HepG2 (cell line): ENCODE results near the gene NOC3L. TPM values are rescaled to one million over a fixed set of nuclear protein-coding genes. Genes with fewer than 3 reads are reported as not detected.

Experiments
- ATAC-seq: fragments of 200-7000 bp; cut with Tn5 transposase; 3 replicates; pipeline ENCODE4 v1.9.1; 2020; ENCODE audit warnings: mild to moderate bottlenecking, moderate library complexity
- BruUV-seq: library from RNA; stranded (reverse); fragments of 400-500 nt; replicated peaks from 2 replicates; lab custom pipeline; 2021; lab: Mats Ljungman, UMichigan
- CTCF ChIA-PET: fragments of 300-600 bp; formaldehyde crosslinking; extraction: SDS; loops from one replicate; lab custom pipeline; 2021; ENCODE audit warnings: low total read pairs, inconsistent platforms, low intra/inter-chr PET ratio; lab: Yijun Ruan, JAX
- POLR2A ChIA-PET: fragments of 350-600 bp; sonication (Branson Sonifier 250); formaldehyde crosslinking; loops from one replicate; lab custom pipeline; 2020; ENCODE audit warnings: antibody characterized with exemption, inconsistent platforms; lab: Yijun Ruan, JAX
- DNase-seq: peaks from one replicate; pipeline ENCODE4 v3.0.0-alpha.2; 2015; ENCODE audit warnings: low spot score
- FAIRE-seq: peaks from 3 replicates; lab custom pipeline; 2011; peaks lifted over from hg19 to GRCh38; lab: Jason Lieb, UNC
- H2AFZ ChIP-seq: one replicate; pipeline ENCODE4 v1.6.1; 2011; ENCODE audit warnings: low read length, inconsistent platforms
- H3K27ac ChIP-seq: fragments of 300-600 bp; 3 replicates; pipeline ENCODE4 v1.8.0; 2011; ENCODE audit warnings: mixed run types, mild to moderate bottlenecking, mixed read lengths, low read length, inconsistent platforms; ENCODE audit not compliant: insufficient read depth; ENCODE audit errors: extremely low read length
- H3K27me3 ChIP-seq, 2 experiments: fragments of 200-600 bp in 1 of 2; 2 replicates in 1 of 2; 3 replicates in 1 of 2; pipeline versions ENCODE4 v1.6.0 to v1.8.0; 2011; ENCODE audit warnings: low read length in 2 of 2, mild to moderate bottlenecking in 2 of 2, moderate library complexity in 2 of 2, inconsistent platforms in 1 of 2; ENCODE audit not compliant: insufficient read depth in 2 of 2, control insufficient read depth in 1 of 2
- H3K36me3 ChIP-seq, 2 experiments: fragments of 200-600 bp in 1 of 2; replicated peaks in 1 of 2; 2 replicates in 1 of 2; 3 replicates in 1 of 2; pipeline versions ENCODE4 v1.5.1 to v1.8.0; 2011; ENCODE audit warnings: low read length in 2 of 2, inconsistent platforms in 1 of 2; ENCODE audit not compliant: insufficient read depth in 2 of 2, control insufficient read depth in 1 of 2
- H3K4me1 ChIP-seq: 2 replicates; pipeline ENCODE4 v1.5.1; 2012; ENCODE audit warnings: low read length, inconsistent platforms; ENCODE audit not compliant: insufficient read depth
- H3K4me2 ChIP-seq: 2 replicates; pipeline ENCODE4 v1.6.0; 2011; ENCODE audit warnings: low read depth, low read length, inconsistent platforms
- H3K4me3 ChIP-seq, 3 experiments: fragments of 200-600 bp in 1 of 3; sonication (generic), shearing (Covaris generic) in 1 of 3; replicated peaks in 1 of 3; 2 replicates each; pipeline ENCODE4 v1.5.1; 2011 to 2016; ENCODE audit warnings: low read length in 3 of 3, inconsistent platforms in 2 of 3, low read depth in 2 of 3, mild to moderate bottlenecking in 2 of 3, control low read depth in 1 of 3, mixed read lengths in 1 of 3; ENCODE audit not compliant: insufficient read depth in 1 of 3
- H3K79me2 ChIP-seq: one replicate; pipeline ENCODE4 v1.6.1; 2011; ENCODE audit warnings: low read length, inconsistent platforms; ENCODE audit not compliant: insufficient read depth
- H3K9ac ChIP-seq: 2 replicates; pipeline ENCODE4 v1.6.0; 2011; ENCODE audit warnings: mild to moderate bottlenecking, low read depth, low read length, inconsistent platforms; ENCODE audit not compliant: insufficient read depth
- H3K9me3 ChIP-seq: 2 replicates; pipeline ENCODE4 v1.5.1; 2012; ENCODE audit warnings: mild to moderate bottlenecking, low read length
- H4K20me1 ChIP-seq: 2 replicates; pipeline ENCODE4 v1.6.0; 2011; ENCODE audit warnings: inconsistent platforms, mild to moderate bottlenecking, low read length, moderate library complexity; ENCODE audit not compliant: insufficient read depth
- ATF7-NPFF ChIP-seq: sonication (generic); formaldehyde crosslinking; IDR thresholded peaks from 2 replicates; pipeline ENCODE4 v1.8.1; 2023; ENCODE audit warnings: mild to moderate bottlenecking, low read depth, missing genetic modification reagents, moderate library complexity
- KAT8 ChIP-seq: IDR thresholded peaks from 2 replicates; pipeline ENCODE4 v1.6.1; 2016; ENCODE audit warnings: missing genetic modification reagents, missing compliant biosample characterization
- KDM5A ChIP-seq: fragments of 200-600 bp; sonication (generic); IDR thresholded peaks from 2 replicates; pipeline ENCODE4 v1.7.0; 2018; ENCODE audit warnings: antibody characterized with exemption, mild to moderate bottlenecking, low read length, borderline replicate concordance
- MAFF ChIP-seq: IDR thresholded peaks from 2 replicates; pipeline ENCODE4 v1.6.1; 2011; ENCODE audit warnings: low read depth, low read length, improper control_type of control experiment
- NCOA5 ChIP-seq: sonication (generic); formaldehyde crosslinking; IDR thresholded peaks from 2 replicates; pipeline ENCODE4 v1.4.0; 2020; ENCODE audit warnings: missing genetic modification reagents
- REPIN1 ChIP-seq: sonication (generic); formaldehyde crosslinking; IDR thresholded peaks from 2 replicates; pipeline ENCODE4 v1.8.0; 2022; ENCODE audit warnings: missing genetic modification reagents, low read depth, mild to moderate bottlenecking, borderline replicate concordance
- SNAPC2 ChIP-seq: sonication (generic); formaldehyde crosslinking; IDR thresholded peaks from 2 replicates; pipeline ENCODE4 v1.8.1; 2022; ENCODE audit warnings: mild to moderate bottlenecking, missing genetic modification reagents
- STAT5B ChIP-seq: sonication (generic); formaldehyde crosslinking; IDR thresholded peaks from 2 replicates; pipeline ENCODE4 v1.4.0; 2020; ENCODE audit warnings: missing genetic modification reagents
- ZBTB20 ChIP-seq: sonication (generic); formaldehyde crosslinking; IDR thresholded peaks from 2 replicates; pipeline ENCODE4 v1.8.1; 2023; ENCODE audit warnings: missing genetic modification reagents, low read depth, mild to moderate bottlenecking, borderline replicate concordance
- ZNF138 ChIP-seq: sonication (generic); formaldehyde crosslinking; IDR thresholded peaks from 2 replicates; pipeline ENCODE4 v1.5.0; 2020; ENCODE audit warnings: mild to moderate bottlenecking, low read depth, missing genetic modification reagents
- ZNF652 ChIP-seq: IDR thresholded peaks from 2 replicates; pipeline ENCODE4 v1.6.1; 2016; ENCODE audit warnings: low read depth, borderline replicate concordance
- ZNF746 ChIP-seq: sonication (generic); formaldehyde crosslinking; IDR thresholded peaks from 2 replicates; pipeline ENCODE4 v1.8.0; 2022; ENCODE audit warnings: mild to moderate bottlenecking, missing genetic modification reagents
- ZNF772 ChIP-seq: sonication (generic); formaldehyde crosslinking; IDR thresholded peaks from 2 replicates; pipeline ENCODE4 v1.5.0; 2020; ENCODE audit warnings: mild to moderate bottlenecking, missing genetic modification reagents
- WGBS: methylation state at CpG from one replicate; pipeline ENCODE4 v1.1.6; 2017; ENCODE audit warnings: low lambda C conversion rate; 5-methylcytosine and 5-hydroxymethylcytosine counted together
- in situ Hi-C: cut with HindIII; loops from 2 replicates; pipeline ENCODE4 v1.10.0; 2017; ENCODE audit warnings: low pct_unique_long_range_greater_than_20kb; ENCODE audit not compliant: extremely low pct_ligation_motif_present
- intact Hi-C: fragments of 100-400 bp; cut with micrococcal nuclease; formaldehyde crosslinking; loops from one replicate; pipeline ENCODE4 v1.10.0; 2022; ENCODE audit not compliant: unreplicated experiment
- polyA plus RNA-seq, 8 experiments: library from polyadenylated mRNA; depleted of rRNA in 3 of 8; stranded (reverse) in 7 of 8; unstranded in 1 of 8; fragments of >200 nt; fragmentation: Illumina TruSeq in 4 of 8; extraction: Trizol in 4 of 8; gene quantifications; 2 replicates each; pipeline versions ENCODE4 v1.2.1 to v1.2.3, GENCODE V29; 2011 to 2016; ENCODE audit warnings: low read depth in 4 of 8, missing spikeins in 1 of 8, mixed read lengths in 1 of 8; ENCODE audit not compliant: insufficient read depth in 1 of 8
- total RNA-seq, 5 experiments: library from RNA; depleted of rRNA; stranded (reverse); fragments of >200 nt; fragmentation: Illumina TruSeq; extraction: Trizol; gene quantifications; 2 replicates each; pipeline ENCODE4 v1.2.3, GENCODE V29; 2016; ENCODE audit warnings: low read depth in 1 of 5
- TF ChIP-seq, protein P1 (sequence below): sonication (generic); formaldehyde crosslinking; IDR thresholded peaks from 2 replicates; pipeline ENCODE4 v1.9.0; 2021; ENCODE audit warnings: missing genetic modification reagents, mild to moderate bottlenecking, borderline replicate concordance
- TF ChIP-seq, protein P2 (sequence below), 2 experiments: sonication (generic) in 1 of 2; formaldehyde crosslinking in 1 of 2; IDR thresholded peaks; 2 replicates each; pipeline versions ENCODE4 v1.4.0 to v1.6.1; 2018 to 2020; ENCODE audit warnings: missing genetic modification reagents in 2 of 2, borderline replicate concordance in 1 of 2, low read depth in 1 of 2, mild to moderate bottlenecking in 1 of 2, missing biosample characterization in 1 of 2
- TF ChIP-seq, protein P3 (sequence below): sonication (generic); formaldehyde crosslinking; IDR thresholded peaks from 2 replicates; pipeline ENCODE4 v1.5.1; 2020; ENCODE audit warnings: missing genetic modification reagents, mild to moderate bottlenecking, borderline replicate concordance

The NOC3L gene
- total and polyA plus RNA-seq, 2 of the 13 experiments (the other 11 are each of a cell fraction or from before 2014, with no cell fraction given), result 7.8 to 36.6 TPM

DNA sequence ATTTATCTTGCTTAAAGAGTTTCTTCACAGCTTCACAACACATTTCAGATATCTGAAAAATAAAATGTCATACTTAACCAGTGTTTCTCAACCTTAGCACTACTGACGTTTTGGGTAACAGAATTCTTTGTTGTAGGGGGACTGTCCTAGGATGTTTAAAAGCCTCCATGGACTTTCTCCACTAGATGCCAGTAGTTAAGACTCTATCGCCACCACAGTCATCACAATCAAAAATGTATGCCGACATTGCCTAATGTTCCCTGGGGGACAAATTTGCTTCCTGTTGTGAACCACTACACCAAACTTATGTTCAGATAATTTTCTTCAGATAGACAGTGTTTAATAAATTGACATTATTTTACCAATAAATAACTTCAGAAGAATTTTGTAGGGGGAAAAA lies 13.4 kb downstream of the NOC3L start:
- BruUV-seq, result no TSS peak
- CTCF ChIA-PET, result no interaction called here

DNA sequence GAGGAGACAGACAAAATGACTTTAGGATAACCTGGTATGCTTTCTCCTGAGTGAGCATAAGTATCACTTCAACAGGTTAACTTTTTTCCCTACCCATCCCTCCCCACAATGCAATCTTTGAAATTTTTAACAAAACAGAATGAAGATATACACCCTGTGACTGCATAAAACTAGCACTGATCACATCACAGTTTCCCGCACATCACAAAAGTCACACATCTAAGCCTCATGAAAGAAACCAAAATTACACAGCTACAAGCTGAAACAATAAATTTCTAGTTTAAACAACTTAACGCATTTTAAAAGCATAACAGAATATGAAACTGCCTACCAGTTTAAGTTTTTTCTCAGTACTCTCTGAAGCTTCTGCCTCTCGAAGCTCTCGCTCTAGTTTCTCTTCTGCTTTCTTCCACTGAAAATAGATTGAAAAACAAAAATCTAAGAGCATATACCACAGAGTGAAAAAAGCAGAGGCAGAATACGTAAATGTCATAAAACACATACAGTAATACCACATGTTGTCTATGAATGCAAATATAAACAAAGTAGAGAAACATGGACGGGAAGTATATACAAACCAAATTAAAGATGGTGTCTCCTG lies 18.1 kb downstream of the NOC3L start:
- intact Hi-C loops, result no loop called here
- no peak for ATAC-seq
- ChIA-PET POLR2A (no interaction called here), CTCF (no interaction called here)
- BruUV-seq, result no TSS peak
- Histone ChIP-seq H3K27ac (no peak overlapping the region), H3K9ac (no peak overlapping the region), H3K4me3 (no peak overlapping the region), H3K79me2 (no peaks in the 10 kb centered on the region), H2AFZ (no peak overlapping the region), H4K20me1 (no peaks in the 10 kb centered on the region), H3K9me3 (no peaks in the 10 kb centered on the region), H3K4me2 (no peak overlapping the region), H3K27me3 (no peaks in the 10 kb centered on the region), H3K36me3 (peaks cover 11 to 62% of the 10 kb centered on the region in 2 experiments), H3K4me1 (no peaks in the 10 kb centered on the region)
- WGBS, result 97% methylated on average over 6 of the region's 6 CpGs
- in situ Hi-C loops, result no loop called here
- DNase-seq, result no peak
- FAIRE-seq, result no peak
- TF ChIP-seq MAFF, result no peak
- TF ChIP-seq, protein P1, sequence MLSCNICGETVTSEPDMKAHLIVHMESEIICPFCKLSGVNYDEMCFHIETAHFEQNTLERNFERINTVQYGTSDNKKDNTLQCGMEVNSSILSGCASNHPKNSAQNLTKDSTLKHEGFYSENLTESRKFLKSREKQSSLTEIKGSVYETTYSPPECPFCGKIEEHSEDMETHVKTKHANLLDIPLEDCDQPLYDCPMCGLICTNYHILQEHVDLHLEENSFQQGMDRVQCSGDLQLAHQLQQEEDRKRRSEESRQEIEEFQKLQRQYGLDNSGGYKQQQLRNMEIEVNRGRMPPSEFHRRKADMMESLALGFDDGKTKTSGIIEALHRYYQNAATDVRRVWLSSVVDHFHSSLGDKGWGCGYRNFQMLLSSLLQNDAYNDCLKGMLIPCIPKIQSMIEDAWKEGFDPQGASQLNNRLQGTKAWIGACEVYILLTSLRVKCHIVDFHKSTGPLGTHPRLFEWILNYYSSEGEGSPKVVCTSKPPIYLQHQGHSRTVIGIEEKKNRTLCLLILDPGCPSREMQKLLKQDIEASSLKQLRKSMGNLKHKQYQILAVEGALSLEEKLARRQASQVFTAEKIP (CRISPR knock-in tag), result no peak
- no peak for TF ChIP-seq ZNF746
- TF ChIP-seq SNAPC2 (CRISPR knock-in tag), result no peak
- TF ChIP-seq, protein P2, sequence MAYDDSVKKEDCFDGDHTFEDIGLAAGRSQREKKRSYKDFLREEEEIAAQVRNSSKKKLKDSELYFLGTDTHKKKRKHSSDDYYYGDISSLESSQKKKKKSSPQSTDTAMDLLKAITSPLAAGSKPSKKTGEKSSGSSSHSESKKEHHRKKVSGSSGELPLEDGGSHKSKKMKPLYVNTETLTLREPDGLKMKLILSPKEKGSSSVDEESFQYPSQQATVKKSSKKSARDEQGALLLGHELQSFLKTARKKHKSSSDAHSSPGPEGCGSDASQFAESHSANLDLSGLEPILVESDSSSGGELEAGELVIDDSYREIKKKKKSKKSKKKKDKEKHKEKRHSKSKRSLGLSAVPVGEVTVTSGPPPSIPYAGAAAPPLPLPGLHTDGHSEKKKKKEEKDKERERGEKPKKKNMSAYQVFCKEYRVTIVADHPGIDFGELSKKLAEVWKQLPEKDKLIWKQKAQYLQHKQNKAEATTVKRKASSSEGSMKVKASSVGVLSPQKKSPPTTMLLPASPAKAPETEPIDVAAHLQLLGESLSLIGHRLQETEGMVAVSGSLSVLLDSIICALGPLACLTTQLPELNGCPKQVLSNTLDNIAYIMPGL (CRISPR knock-in tag; IDR thresholded peaks at IDR 0.05; ENCODE audit: borderline replicate concordance in 1 of 2, low read depth in 1 of 2), result no peak
- TF ChIP-seq ZNF652, result no peak
- TF ChIP-seq ZBTB20 (CRISPR knock-in tag), result no peak
- TF ChIP-seq KAT8 (CRISPR knock-in tag), result no peak
- no peak for TF ChIP-seq ATF7-NPFF
- TF ChIP-seq NCOA5 (CRISPR knock-in tag), result no peak

More for the DNA sequence above, 13.4 kb downstream of the NOC3L start:
- FAIRE-seq, result no peak
- Histone ChIP-seq H4K20me1 (no peaks in the 10 kb centered on the region), H2AFZ (no peak overlapping the region), H3K4me1 (no peaks in the 10 kb centered on the region), H3K9ac (no peak overlapping the region), H3K4me3 (no peak overlapping the region), H3K9me3 (no peaks in the 10 kb centered on the region), H3K27me3 (no peaks in the 10 kb centered on the region), H3K36me3 (peaks cover 8 to 68% of the 10 kb centered on the region in 2 experiments), H3K4me2 (no peak overlapping the region), H3K79me2 (no peaks in the 10 kb centered on the region), H3K27ac (no peak overlapping the region)
- intact Hi-C loops (no loop called here), in situ Hi-C loops (no loop called here)
- ATAC-seq, result no peak
- POLR2A ChIA-PET, result no interaction called here
- DNase-seq, result no peak
- 99% methylated on average over 3 of the region's 3 CpGs for WGBS
- TF ChIP-seq REPIN1 (no peak), ZNF772 (no peak), KDM5A (no peak), ZNF138 (no peak), STAT5B (CRISPR knock-in tag) (no peak)
- TF ChIP-seq, protein P3, sequence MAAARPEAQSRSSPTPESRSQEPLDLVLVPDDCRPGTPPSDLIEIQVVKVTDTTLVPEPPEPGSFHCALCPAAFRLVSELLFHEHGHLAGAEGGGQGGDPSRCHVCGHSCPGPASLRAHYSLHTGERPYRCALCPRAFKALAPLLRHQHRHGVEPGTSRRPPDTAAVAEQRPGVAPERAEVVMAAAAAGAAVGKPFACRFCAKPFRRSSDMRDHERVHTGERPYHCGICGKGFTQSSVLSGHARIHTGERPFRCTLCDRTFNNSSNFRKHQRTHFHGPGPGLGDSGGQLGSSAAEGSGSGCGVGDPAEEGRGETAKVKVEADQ (CRISPR knock-in tag), result no peak
